Muscle layer of duodenum (tissue), 2 donors: Measurements from ENCODE around the gene RTN1.

Experiments used
- H3K27ac ChIP-seq: one replicate; pipeline ENCODE4 v1.7.0; 2013; ENCODE audit warnings: mild to moderate bottlenecking, low read length
- H3K27me3 ChIP-seq: one replicate; pipeline ENCODE4 v1.7.0; 2013; ENCODE audit warnings: low read depth, mild to moderate bottlenecking, control low read depth, low read length
- H3K36me3 ChIP-seq, 2 donors: one replicate each; pipeline ENCODE4 v1.7.0; 2013; ENCODE audit warnings: low read length in 2 of 2, control low read depth in 1 of 2, mild to moderate bottlenecking in 1 of 2; ENCODE audit not compliant: insufficient read depth in 2 of 2, control insufficient read depth in 1 of 2
- H3K4me1 ChIP-seq, 2 donors: one replicate each; pipeline ENCODE4 v1.7.0; 2013; ENCODE audit warnings: low read length in 2 of 2, mild to moderate bottlenecking in 2 of 2, control low read depth in 1 of 2, moderate library complexity in 1 of 2; ENCODE audit not compliant: insufficient read depth in 2 of 2, control insufficient read depth in 1 of 2
- H3K4me3 ChIP-seq, 2 donors: one replicate each; pipeline ENCODE4 v1.7.0; 2013; ENCODE audit warnings: low read length in 2 of 2, low read depth in 1 of 2, mild to moderate bottlenecking in 1 of 2
- H3K9me3 ChIP-seq, 2 donors: one replicate each; pipeline ENCODE4 v1.7.0; 2013; ENCODE audit warnings: low read length in 2 of 2, control low read depth in 1 of 2, mild to moderate bottlenecking in 1 of 2; ENCODE audit not compliant: control insufficient read depth in 1 of 2
- donor health status: healthy.

Gene RTN1

DNA sequence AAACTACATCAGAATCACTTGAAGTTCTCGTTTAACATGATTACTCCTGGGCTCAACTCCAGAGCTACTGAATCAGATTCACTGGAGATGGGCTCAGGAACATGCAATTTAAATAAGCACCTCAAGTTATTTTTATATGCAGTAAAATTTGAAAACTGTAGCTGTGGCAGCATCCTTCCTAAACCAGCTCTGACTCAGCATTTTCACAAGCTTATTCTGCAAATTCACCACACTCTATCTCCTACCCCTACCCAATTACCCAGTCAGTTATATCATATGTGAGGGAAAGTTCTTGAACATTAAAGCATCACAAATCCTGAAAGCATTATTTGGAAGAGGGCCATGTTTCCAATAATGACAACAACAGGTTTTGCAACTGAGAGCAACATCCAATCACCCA, 25.1 kb upstream of the RTN1 start:
- H3K27me3 ChIP-seq = no peaks in the 10 kb centered on the region
- no peak overlapping the region for H3K27ac ChIP-seq
- no peaks in the 10 kb centered on the region for H3K36me3 ChIP-seq

DNA sequence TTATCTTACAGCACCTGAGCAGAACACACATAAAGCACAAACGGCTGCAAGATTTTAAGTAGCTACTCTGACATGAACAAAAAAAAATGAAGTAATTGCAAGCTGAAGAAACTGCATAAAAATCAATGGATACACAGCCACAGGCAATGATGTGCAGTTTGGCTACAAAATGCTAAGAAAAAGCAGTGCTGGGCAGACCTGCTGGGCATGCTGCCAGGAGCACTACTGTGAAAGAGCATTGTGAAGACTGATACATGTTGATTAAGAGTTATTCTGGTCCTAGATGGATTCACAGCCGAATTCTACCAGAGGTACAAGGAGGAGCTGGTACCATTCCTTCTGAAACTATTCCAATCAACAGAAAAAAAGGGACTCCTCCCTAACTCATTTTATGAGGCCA, 20.1 kb upstream of the RTN1 start:
- no peaks in the 10 kb centered on the region for H3K36me3 ChIP-seq
- H3K27me3 ChIP-seq = no peaks in the 10 kb centered on the region
- no peaks in the 10 kb centered on the region for H3K9me3 ChIP-seq
- no peak overlapping the region for H3K27ac ChIP-seq
- no peak overlapping the region for H3K4me3 ChIP-seq
- H3K4me1 ChIP-seq = no peaks in the 10 kb centered on the region

More for the DNA sequence above, 25.1 kb upstream of the RTN1 start:
- H3K9me3 ChIP-seq = no peaks in the 10 kb centered on the region
- no peaks in the 10 kb centered on the region for H3K4me1 ChIP-seq
- no peak overlapping the region for H3K4me3 ChIP-seq

GRCh38 chr14:59882957-59883356, 12.4 kb upstream of the RTN1 start:
- no peaks in the 10 kb centered on the region for H3K4me1 ChIP-seq
- peaks cover 0 to 5% of the 10 kb centered on the region in 2 donors for H3K9me3 ChIP-seq
- no peaks in the 10 kb centered on the region for H3K27me3 ChIP-seq
- no peak overlapping the region for H3K4me3 ChIP-seq
- H3K36me3 ChIP-seq = no peaks in the 10 kb centered on the region
- H3K27ac ChIP-seq = no peak overlapping the region

GRCh38 chr14:59871166-59871495, 555 bp upstream of the RTN1 start:
- Histone ChIP-seq H3K27me3 (peaks cover 7% of the 10 kb centered on the region), H3K36me3 (no peaks in the 10 kb centered on the region), H3K9me3 (no peaks in the 10 kb centered on the region), H3K27ac (no peak overlapping the region), H3K4me3 (peak overlapping the region; percentile 64 to 79), H3K4me1 (peaks cover 0 to 19% of the 10 kb centered on the region in 2 donors)

- no peak overlapping the region for H3K27ac ChIP-seq
- peaks cover 0 to 19% of the 10 kb centered on the region in 2 donors for H3K4me1 ChIP-seq
- no peaks in the 10 kb centered on the region for H3K9me3 ChIP-seq
- H3K36me3 ChIP-seq = no peaks in the 10 kb centered on the region
- H3K27me3 ChIP-seq = peaks cover 7% of the 10 kb centered on the region
- H3K4me3 ChIP-seq = peak overlapping the region; percentile 35 to 79
Observed at GRCh38 chr14:59869381-59870255, 958 bp downstream of the RTN1 start.

GRCh38 chr14:59868021-59868420, 2.6 kb downstream of the RTN1 start:
- no peak overlapping the region for H3K4me3 ChIP-seq
- H3K4me1 ChIP-seq = peaks cover 0 to 19% of the 10 kb centered on the region in 2 donors
- no peaks in the 10 kb centered on the region for H3K9me3 ChIP-seq
- peaks cover 7% of the 10 kb centered on the region for H3K27me3 ChIP-seq
- no peaks in the 10 kb centered on the region for H3K36me3 ChIP-seq
- H3K27ac ChIP-seq = no peak overlapping the region

DNA sequence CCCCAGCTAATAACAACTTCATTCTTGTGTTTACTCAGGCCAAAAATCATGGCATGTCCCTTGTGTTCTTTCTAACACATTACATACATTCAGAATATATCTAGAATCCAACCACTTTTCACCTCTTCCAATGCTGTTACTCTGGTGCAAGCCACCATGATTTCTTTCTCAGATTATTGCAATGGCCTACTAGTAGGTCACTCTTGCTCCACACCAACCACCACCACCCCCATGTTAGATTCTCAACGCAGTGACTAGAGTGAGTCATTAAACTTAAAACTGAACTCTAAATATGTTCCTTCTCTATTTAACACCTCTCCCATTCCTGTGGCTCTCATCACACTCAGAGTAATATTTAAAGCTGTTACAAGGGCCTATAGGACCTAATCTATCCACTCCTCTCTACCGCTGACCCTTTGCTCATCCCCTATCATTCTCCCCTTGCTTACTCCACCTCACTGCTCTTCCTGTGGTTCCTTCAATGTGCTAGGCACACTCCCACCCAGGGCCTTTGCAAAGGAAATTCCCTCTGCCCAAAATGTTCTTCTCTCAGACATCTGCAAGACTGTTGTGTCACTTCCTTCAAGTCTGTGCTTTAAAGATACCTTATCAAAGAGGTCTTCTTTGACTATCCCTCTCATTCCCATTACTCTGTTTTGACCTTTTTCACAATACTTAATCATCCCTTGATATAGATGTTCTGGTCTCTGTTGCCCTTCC, 6.6 kb downstream of the RTN1 start:
- H3K9me3 ChIP-seq = no peaks in the 10 kb centered on the region

DNA sequence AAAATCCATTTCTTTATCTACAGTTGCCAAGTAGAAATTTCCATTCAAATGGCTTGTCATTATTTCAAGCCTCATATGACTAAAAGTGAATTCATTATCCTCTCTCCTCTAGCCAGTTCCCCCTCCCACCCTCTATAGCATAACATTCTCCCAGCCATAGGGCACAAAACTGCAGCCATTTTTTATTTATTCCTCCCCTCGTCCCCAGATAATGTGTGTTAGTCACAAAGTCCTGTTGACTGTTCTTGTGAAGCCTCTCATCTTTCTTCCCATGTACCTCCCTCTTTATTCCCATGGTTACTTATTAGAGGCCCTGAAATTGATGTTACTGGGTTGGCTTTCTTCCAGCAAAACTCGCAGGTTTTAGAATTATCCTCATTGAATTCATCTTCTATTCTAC, 13.2 kb downstream of the RTN1 start:
- Histone ChIP-seq H3K36me3 (no peaks in the 10 kb centered on the region), H3K27me3 (no peaks in the 10 kb centered on the region), H3K9me3 (peaks cover 4 to 11% of the 10 kb centered on the region in 2 donors), H3K4me3 (no peak overlapping the region), H3K27ac (no peak overlapping the region), H3K4me1 (no peaks in the 10 kb centered on the region)

More for the DNA sequence above, 6.6 kb downstream of the RTN1 start:
- no peaks in the 10 kb centered on the region for H3K27me3 ChIP-seq
- H3K27ac ChIP-seq = no peak overlapping the region
- no peaks in the 10 kb centered on the region for H3K36me3 ChIP-seq
- no peak overlapping the region for H3K4me3 ChIP-seq
- H3K4me1 ChIP-seq = peaks cover 0 to under 1% of the 10 kb centered on the region in 2 donors

DNA sequence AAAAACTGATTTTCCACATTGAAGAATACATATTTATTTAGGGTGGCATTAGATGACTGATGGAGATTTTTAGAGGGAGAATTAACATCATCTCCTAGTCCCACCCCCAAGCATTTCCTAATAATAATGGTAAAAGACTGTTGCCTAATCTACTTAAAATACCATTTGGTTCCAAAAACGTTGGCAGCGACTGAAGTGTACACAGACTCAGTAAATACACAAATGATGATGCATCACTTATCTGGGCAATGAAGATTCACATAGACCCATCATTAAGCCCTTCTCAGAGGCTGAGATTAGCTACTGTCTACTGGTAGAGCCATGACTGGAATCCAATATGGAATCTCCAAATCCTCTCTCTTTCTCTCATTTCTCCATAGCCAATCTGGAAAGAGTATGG, 18.2 kb downstream of the RTN1 start:
- H3K27ac ChIP-seq = no peak overlapping the region
- H3K4me3 ChIP-seq = no peak overlapping the region
- no peaks in the 10 kb centered on the region for H3K27me3 ChIP-seq
- peaks cover 4 to 11% of the 10 kb centered on the region in 2 donors for H3K9me3 ChIP-seq
- no peaks in the 10 kb centered on the region for H3K36me3 ChIP-seq
- H3K4me1 ChIP-seq = no peaks in the 10 kb centered on the region

DNA sequence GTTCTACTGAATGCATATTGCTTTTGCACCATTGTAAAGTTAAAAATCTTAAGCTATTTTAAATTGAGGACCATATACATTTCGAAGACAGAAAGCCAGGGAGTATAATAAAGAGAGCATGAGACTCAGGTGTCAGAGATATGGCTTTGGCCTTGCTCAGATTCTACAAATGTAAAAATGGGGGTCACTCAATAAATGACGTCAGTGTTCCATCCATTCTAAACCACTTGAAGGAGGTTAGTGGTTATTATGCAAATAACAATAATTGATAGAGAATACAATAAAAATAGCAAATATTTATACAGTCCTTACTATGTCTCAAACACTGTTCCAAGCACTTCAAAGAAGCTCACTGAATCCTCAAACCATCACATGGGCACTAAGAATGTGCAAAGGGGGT, 20.1 kb downstream of the RTN1 start:
- Histone ChIP-seq H3K27ac (no peak overlapping the region), H3K36me3 (no peaks in the 10 kb centered on the region)

GRCh38 chr14:59849411-59850130, 21.0 kb downstream of the RTN1 start:
- Histone ChIP-seq H3K36me3 (no peaks in the 10 kb centered on the region), H3K4me3 (no peak overlapping the region), H3K27ac (no peak overlapping the region), H3K9me3 (no peaks in the 10 kb centered on the region), H3K27me3 (no peaks in the 10 kb centered on the region), H3K4me1 (no peaks in the 10 kb centered on the region)

More for the DNA sequence above, 20.1 kb downstream of the RTN1 start:
- Histone ChIP-seq H3K27me3 (no peaks in the 10 kb centered on the region), H3K4me1 (no peaks in the 10 kb centered on the region), H3K9me3 (peaks cover 0 to under 1% of the 10 kb centered on the region in 2 donors), H3K4me3 (no peak overlapping the region)
